Measurements from ENCODE around the gene UBE2D2.
"Not testable (repeated sequence)": the region's sequence is repeated elsewhere in the genome, so short reads cannot be mapped to it uniquely, and the experiment has no call there.

UBE2D2 gene

GRCh38 chr5:139584137-139584536, 23.0 kb downstream of the UBE2D2 start:
- DNase-seq (ENCODE audit: low read depth), result no peak

GRCh38 chr5:139588116-139588515, 27.0 kb downstream of the UBE2D2 start:
- not testable (repeated sequence) for DNase-seq (ENCODE audit: low read depth)

- no peak for DNase-seq (ENCODE audit: low read depth)
Measured at GRCh38 chr5:139588962-139589361, 27.8 kb downstream of the UBE2D2 start.

- no peak for DNase-seq (ENCODE audit: low read depth)
Measured at GRCh38 chr5:139592289-139592688, 31.1 kb downstream of the UBE2D2 start.

- DNase-seq (ENCODE audit: low read depth), result not testable (repeated sequence)
Measured at GRCh38 chr5:139593076-139593475, 31.9 kb downstream of the UBE2D2 start.

- DNase-seq (ENCODE audit: low read depth), result no peak
Measured at GRCh38 chr5:139593716-139594319, 32.7 kb downstream of the UBE2D2 start.

GRCh38 chr5:139597134-139597533, 36.0 kb downstream of the UBE2D2 start:
- no peak for DNase-seq (ENCODE audit: low read depth)

GRCh38 chr5:139598601-139598965, 37.4 kb downstream of the UBE2D2 start:
- DNase-seq (ENCODE audit: low read depth), result not testable (repeated sequence)

- no peak for DNase-seq (ENCODE audit: low read depth)
Measured at GRCh38 chr5:139600336-139600949, 39.3 kb downstream of the UBE2D2 start.

GRCh38 chr5:139601429-139601828, 40.3 kb downstream of the UBE2D2 start:
- no peak for DNase-seq (ENCODE audit: low read depth)

GRCh38 chr5:139601948-139602347, 40.8 kb downstream of the UBE2D2 start:
- not testable (repeated sequence) for DNase-seq (ENCODE audit: low read depth)

GRCh38 chr5:139605887-139606286, 44.7 kb downstream of the UBE2D2 start:
- DNase-seq (ENCODE audit: low read depth), result no peak

GRCh38 chr5:139611703-139612584, 50.8 kb downstream of the UBE2D2 start:
- no peak for DNase-seq (ENCODE audit: low read depth)

GRCh38 chr5:139619861-139620260, 58.7 kb downstream of the UBE2D2 start:
- no peak for DNase-seq (ENCODE audit: low read depth)

- not testable (repeated sequence) for DNase-seq (ENCODE audit: low read depth)
Measured at GRCh38 chr5:139625398-139625797, 64.3 kb downstream of the UBE2D2 start.

- no peak for DNase-seq (ENCODE audit: low read depth)
Measured at GRCh38 chr5:139630855-139631254, 69.7 kb downstream of the UBE2D2 start.

- DNase-seq (ENCODE audit: low read depth), result no peak
Measured at GRCh38 chr5:139631520-139632165, 70.5 kb downstream of the UBE2D2 start.

GRCh38 chr5:139633295-139634027, 72.3 kb downstream of the UBE2D2 start:
- peak; percentile 43 for DNase-seq (ENCODE audit: low read depth)

- no peak for DNase-seq (ENCODE audit: low read depth)
Measured at GRCh38 chr5:139634028-139634325, 72.8 kb downstream of the UBE2D2 start.

GRCh38 chr5:139634541-139634940, 73.4 kb downstream of the UBE2D2 start:
- DNase-seq (ENCODE audit: low read depth), result no peak

- no peak for DNase-seq (ENCODE audit: low read depth)
Measured at GRCh38 chr5:139635191-139635590, 74.1 kb downstream of the UBE2D2 start.

GRCh38 chr5:139635606-139636206, 74.6 kb downstream of the UBE2D2 start:
- no peak for DNase-seq (ENCODE audit: low read depth)

Measured in stimulated activated CD8-positive, alpha-beta memory T cell treated with anti-CD3 and anti-CD28 coated beads, Interleukin-15, amount 100 ng/mL, for 1 hour (primary cell).